GM19099 (cell line): ENCODE measurements around the gene CEP85L.

Source experiments
- POLR2A ChIP-seq: IDR thresholded peaks from 3 replicates; pipeline ENCODE4 v1.6.1; 2011; ENCODE audit warnings: low read depth; ENCODE audit not compliant: insufficient read length; ENCODE audit errors: extremely low read depth

The CEP85L gene

DNA sequence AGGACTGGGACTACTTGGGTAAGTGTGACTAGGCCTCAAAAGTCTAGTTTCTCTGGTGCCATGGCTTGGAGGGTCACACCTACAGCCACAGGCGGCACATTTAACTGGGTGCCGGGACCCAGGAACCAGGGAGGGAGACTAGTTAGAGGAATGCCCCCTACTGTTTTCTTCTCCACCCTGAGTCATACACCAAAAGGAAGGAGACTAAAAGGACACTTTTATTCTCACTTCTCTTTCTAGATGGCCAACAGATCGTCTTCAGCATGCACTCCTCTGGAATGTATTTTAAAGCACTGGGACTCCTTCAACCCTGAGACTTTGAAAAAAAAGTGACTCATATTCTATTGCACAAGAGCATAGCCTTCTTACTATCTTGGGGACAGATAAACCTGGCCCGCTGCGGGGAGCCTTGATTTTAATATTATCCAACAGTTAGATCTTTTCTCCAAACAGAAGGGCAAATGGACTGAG, 69.9 kb downstream of the CEP85L start:
- no peak for TF ChIP-seq POLR2A

DNA sequence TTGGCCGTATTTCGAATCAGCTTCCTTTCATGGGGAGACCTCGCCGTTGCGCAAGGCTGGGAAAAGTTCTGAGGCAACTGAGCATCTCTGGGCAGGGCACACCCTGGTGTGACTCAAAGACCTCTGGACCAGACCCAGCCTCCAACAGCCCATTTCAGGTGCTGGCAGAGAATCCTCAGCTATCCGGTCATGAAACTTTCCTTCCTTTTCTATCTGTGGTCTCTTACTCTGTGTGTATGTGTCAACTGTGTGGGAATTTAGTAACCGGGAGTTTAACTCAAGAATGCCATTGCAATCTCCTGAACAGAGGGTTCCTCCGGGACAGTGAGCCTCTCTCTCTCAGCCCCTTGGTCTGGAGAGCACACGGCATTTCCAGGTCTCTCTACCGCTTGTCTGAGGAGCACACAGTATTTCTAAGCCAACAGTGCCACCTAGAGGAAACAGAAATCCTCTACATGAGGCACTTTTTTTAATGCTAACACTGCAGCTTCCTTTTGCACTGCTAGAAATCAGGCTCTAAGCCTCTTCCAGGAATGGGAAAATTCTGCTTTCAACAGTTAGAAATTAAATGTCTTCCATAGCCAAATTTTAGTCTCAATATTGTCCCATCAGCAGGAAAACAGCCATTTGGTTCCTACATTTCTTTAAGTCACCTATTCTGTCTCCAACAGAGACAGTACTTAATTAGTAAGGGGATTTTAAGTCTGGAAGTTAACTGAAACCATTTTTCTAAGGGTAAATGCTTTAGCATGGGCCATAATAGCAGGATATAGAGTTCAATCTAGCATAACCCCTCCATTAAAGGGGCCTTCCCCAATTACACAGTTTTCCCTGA, 70.6 kb downstream of the CEP85L start:
- no peak for TF ChIP-seq POLR2A

DNA sequence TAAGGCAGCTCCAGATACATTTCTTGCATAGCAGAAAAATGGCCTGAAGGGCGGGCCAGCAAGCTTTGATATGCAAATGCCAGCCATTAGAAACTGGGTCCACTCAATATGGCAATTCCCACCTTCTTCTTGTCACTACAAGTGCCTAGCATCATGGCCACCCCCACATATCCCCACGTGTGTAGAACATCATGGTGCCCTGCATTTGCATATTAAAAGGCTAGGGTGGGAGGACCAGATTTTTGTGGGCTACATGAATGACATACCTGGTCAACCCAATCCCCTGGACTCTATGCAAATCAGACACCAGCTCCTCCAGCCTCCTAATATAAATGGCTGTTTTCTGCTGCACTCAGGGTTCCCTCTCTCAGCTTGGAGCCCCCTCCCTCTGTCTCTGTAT, 71.6 kb downstream of the CEP85L start:
- no peak for TF ChIP-seq POLR2A

DNA sequence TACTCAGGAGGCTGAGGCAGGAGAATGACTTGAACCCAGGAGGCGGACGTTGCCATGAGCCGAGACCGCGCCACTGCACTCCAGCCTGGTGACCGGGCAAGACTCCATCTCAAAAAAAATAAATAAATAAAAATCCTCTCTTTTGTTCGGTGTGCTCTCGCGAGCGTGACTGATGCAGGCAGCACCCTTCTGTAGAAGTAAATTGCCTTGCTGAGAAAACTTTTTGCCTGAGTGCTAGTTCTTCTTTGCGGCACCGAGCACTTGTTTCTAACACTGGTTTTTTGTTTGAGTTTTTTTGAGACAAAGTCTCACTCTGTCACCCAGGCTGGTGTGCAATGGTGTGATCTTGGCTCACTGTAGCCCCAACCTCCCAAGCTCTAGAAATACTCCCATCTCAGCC, 72.8 kb downstream of the CEP85L start:
- no peak for TF ChIP-seq POLR2A

DNA sequence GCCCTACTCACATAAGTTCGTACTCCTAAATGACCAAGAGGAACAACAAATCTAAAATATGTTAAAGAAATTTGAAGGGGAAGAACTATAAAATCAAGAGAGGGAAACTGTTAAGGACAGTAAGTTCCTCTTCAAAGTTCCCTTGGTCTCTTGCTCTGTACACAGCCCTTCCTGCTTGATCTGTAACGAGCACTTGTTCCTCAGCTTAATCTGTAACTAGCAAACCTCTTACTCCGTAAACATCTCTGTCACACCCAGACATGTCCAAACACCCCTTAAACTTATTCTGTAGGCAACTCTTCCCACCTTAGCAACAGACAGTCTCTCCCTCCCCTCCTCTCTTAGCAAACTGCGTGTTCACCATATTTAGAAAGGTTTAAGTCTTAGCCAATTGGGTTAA, 73.4 kb downstream of the CEP85L start:
- no peak for TF ChIP-seq POLR2A

DNA sequence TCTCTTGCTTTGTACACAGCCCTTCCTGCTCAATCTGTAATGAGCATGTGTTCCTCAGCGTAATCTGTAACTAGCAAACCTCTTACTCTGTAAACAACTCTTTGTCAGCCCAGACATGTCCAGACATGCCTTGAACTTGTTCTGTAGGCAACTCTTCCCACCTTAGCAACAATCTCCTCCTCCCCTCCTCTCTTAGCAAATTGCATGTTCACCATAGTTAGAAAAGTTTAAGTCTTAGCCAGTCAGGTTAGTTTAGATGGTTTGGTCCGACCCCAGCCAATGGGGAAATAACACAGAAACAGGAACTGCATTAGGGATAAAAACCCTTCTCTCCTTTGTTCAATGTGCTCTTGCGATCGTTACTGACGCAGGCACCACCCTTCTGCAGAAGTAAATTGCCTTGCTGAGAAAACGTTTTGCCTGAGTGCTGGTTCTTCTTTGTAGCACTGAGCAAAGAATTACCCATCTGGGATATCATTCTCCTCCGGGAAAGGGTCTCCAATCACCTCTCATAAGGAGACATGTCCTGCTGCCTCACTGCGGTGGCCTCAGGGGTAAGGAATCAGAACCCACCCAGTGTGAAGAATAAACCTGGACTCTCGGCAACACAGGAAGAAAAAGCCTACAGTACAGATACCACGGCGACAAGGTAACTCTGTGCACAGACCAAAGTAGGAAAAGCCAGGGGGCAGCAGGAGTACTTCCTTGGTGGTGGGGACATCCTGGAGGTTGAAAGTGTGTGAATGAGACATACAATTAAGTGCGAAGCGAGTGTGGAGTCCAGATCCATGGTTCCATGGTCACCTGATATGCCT, 77.1 kb downstream of the CEP85L start:
- TF ChIP-seq POLR2A, result no peak

DNA sequence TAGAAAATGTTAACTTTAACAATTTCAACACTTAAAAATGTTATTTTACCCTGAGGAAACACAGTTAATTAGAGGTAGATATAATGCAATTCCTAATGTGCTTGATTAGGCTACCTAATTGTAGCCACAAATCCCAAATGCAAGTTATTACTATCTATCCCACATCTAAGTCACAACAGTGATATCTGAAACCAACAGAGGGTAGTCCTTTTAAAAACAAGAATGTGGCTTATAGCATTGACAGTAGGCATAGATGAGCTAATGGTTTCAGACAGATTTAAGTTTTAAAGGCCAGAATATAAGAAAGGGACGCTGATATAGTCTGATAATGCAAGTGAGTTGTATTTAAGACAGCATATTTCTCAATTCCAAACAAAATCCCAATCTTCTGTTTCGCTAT, 80.3 kb downstream of the CEP85L start:
- TF ChIP-seq POLR2A, result no peak

DNA sequence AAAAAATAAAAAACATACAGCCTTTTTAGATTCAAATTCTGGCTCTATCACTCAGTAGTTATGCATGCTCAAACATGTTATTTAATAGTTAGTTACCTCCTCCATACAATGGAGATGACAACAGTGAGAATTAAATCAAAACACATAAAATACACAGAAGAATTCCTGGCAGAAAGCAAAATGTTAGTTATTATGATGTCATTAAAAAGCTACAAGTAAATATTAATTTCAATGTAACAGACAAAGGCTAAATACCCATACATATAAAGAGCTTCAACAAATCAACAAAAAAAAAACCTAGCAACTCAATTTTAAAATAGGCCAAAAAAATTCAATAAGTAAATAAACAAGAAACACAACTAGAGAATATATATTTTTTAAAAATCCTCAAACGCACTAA, 81.9 kb downstream of the CEP85L start:
- TF ChIP-seq POLR2A, result no peak

DNA sequence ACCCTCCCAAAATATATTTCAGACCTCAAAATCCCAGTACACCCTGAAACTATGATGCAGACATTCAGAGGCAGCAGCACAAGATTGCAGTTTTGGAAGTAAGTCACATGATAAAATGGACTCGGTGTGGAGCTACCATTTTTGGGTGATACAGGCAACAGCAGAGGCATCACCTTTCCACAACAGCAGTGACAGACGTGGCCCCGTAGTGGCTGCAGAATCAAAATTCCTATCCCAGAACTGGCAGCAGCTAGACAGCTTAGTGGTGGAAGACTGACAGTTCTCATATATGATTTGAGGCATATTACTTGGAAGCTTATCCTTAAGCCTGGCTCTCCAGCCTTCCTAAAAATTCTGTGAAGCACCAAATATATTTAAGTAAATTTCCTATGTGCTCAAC, 83.4 kb downstream of the CEP85L start:
- TF ChIP-seq POLR2A, result no peak

DNA sequence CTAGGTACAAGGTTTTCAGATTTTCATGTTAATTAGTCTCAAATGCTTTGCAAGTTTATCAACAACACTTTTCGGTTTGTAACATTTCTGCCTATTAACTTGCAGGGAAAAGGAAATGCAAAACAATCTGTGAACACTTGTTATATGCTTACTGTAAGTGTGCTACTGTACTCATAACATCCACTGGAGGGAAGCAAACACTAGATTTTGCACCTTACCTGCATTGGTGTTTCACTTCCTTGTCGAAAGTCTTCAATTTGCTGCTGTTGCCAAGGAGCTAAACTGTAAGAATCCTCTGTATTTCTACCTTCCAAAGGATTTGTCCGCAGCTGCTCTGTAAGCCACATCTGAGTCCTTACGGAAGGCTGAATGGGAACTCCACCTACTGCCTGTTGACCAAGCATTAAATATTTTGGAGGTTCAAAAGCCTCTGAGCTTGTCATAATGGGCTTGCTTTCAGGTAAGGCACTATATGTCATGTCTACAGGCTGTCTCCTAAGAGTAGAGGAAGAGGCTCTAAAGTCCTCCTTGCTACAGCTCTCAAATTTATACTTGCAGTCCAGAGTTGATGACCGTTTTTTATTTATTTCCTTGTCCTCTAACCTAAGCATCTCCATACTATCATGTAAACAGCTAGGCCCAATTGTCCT, 86.0 kb downstream of the CEP85L start:
- TF ChIP-seq POLR2A, result no peak

DNA sequence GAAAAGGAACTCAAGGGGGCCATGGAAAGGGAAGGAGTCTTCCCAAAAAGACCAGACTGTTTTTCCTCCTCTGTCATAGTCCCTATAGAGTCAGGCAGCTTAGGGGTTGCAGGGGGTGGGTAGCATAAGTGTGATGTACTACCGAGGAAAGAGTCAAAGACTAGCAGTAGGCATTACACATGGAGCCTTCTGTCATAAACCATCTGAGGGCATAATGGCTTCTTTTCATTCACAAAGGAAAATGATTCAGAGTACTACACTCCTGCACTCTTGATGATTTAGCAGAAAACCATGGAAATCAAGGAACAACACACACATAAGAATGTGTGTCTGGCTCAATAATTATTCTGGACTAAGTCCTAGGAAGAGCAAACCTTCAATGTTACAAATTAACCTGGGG, 88.4 kb downstream of the CEP85L start:
- TF ChIP-seq POLR2A, result no peak

DNA sequence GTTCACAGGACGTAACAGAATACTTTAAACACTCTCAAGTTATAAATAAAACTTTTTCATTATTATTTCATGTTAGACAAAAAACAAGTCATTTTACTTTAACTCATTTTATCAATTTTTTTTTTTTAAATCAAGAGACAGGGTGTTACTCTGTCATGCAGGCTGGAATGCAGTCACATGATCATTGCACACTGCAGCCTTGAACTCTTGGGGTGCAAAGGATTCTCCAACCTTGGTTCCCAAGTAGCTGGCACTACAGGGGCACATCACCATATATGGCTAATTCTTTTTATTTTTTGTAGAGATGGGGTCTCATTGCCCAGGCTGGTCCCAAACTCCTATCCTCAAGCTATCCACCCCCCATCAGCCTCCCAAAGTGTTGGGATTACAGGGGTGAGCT, 89.1 kb downstream of the CEP85L start:
- TF ChIP-seq POLR2A, result no peak

DNA sequence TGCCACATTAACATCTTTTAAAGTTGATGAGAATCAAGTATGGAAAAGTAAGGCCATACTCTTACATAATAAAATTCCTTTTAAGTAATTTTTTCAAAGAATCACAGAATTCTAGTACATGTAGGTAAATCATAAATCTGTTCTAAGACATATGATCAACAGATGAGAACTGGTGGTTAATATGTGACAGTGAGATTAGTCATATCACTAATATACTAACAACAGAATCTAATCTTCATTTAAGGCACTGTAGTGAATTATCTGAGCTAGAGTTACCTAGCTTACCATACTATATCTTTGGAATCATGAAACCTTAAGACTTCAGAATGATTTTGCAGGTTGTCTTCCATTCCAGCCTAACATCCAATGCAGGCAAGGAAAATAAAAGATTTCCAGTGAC, 91.7 kb downstream of the CEP85L start:
- TF ChIP-seq POLR2A, result no peak

DNA sequence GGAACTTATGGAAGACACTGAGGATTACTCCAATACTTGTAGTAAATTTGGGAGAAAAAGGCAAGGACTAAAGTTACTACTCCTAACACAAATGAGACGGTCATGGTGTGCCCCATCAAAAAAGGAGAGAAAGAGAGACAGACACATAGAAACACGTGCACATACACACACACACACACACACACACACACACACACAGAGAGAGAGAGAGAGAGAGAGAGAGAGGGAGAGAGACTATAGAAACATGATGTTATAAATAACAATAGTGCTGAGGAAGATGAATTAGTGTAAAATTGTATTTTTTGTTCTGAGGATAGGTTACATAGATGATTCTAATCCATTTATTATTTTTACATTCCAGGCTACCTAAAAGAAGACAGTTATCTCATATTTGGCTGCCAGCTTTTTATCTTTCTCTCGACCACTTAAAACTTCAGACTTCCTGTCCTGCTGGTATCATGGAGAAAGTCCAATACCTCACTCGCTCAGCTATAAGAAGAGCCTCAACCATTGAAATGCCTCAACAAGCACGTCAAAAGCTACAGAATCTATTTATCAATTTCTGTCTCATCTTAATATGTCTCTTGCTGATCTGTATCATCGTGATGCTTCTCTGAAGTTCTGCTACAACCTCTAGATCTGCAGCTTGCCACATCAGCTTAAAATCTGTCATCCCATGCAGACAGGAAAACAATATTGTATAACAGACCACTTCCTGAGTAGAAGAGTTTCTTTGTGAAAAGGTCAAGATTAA, 92.8 kb downstream of the CEP85L start:
- no peak for TF ChIP-seq POLR2A

DNA sequence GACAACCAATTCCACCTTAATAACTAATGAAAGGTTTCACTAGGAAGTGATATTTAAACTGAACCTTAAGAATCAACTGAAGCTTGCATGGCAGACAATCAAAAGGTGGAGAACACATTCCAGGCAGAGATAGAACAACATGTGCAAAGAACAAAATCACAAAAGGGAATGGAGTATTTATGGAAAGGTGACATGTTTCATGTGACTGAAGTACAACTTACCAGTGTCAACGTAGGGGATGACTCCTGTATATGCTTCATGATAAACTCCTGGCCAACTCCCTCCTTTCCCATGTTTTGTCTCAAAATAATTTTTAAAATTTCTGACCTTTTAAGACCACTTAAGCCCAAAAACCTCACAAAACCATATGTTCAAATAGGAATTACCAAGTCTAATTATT, 96.7 kb downstream of the CEP85L start:
- TF ChIP-seq POLR2A, result no peak
